GM12878 (cell line): ENCODE results near the gene PTPRJ. TPM values are rescaled to one million over a fixed set of nuclear protein-coding genes. Genes with fewer than 3 reads are reported as not detected.

Experiments
- ATAC-seq: fragments of 200-7000 bp; cut with Tn5 transposase; 3 replicates; pipeline ENCODE4 v1.9.1; 2020; ENCODE audit warnings: mild to moderate bottlenecking, moderate library complexity
- BruUV-seq: library from RNA; stranded (reverse); fragments of 400-500 nt; replicated peaks from 2 replicates; lab custom pipeline; 2021; lab: Mats Ljungman, UMichigan
- CTCF ChIA-PET: fragments of 300-600 bp; sonication (Branson Sonifier 250); formaldehyde crosslinking; extraction: SDS; loops from one replicate; lab custom pipeline; 2021; ENCODE audit warnings: inconsistent platforms; lab: Yijun Ruan, JAX
- POLR2A ChIA-PET: fragments of 350-600 bp; formaldehyde crosslinking; extraction: SDS; loops from one replicate; lab custom pipeline; 2021; ENCODE audit warnings: inconsistent platforms; lab: Charles Lee
- RAD21 ChIA-PET: fragments of 300-600 bp; sonication (Branson Sonifier 250); formaldehyde crosslinking; loops from one replicate; lab custom pipeline; 2023; ENCODE audit warnings: antibody characterized with exemption; ENCODE audit not compliant: unreplicated experiment; lab: Charles Lee
- SMC1A ChIA-PET: fragments of 300-600 bp; sonication (Branson Sonifier 250); formaldehyde crosslinking; loops from one replicate; lab custom pipeline; 2023; ENCODE audit not compliant: unreplicated experiment, uncharacterized antibody; lab: Charles Lee
- DNase-seq: peaks from one replicate; pipeline ENCODE4 v3.0.0-alpha.2; 2011; ENCODE audit warnings: low read depth, low spot score
- FAIRE-seq: peaks from 3 replicates; lab custom pipeline; 2011; peaks lifted over from hg19 to GRCh38; lab: Jason Lieb, UNC
- H2AFZ ChIP-seq: 2 replicates; pipeline ENCODE4 v1.6.0; 2011; ENCODE audit warnings: low read depth, low read length, control low read depth; ENCODE audit not compliant: control insufficient read depth
- H3K27ac ChIP-seq: 2 replicates; pipeline ENCODE4 v1.5.1; 2011; ENCODE audit warnings: control low read depth; ENCODE audit not compliant: control insufficient read depth, insufficient read depth
- H3K27me3 ChIP-seq, 2 experiments: replicated peaks in 1 of 2; 2 replicates each; pipeline versions ENCODE4 v1.6.0 to v1.6.1; 2011; ENCODE audit warnings: low read length in 1 of 2; ENCODE audit not compliant: control insufficient read depth in 2 of 2, insufficient read depth in 2 of 2
- H3K36me3 ChIP-seq, 2 experiments: 2 replicates each; pipeline ENCODE4 v1.5.1; 2011; ENCODE audit warnings: low read length in 1 of 2; ENCODE audit not compliant: control insufficient read depth in 2 of 2, insufficient read depth in 2 of 2
- H3K4me1 ChIP-seq: 2 replicates; pipeline ENCODE4 v1.6.1; 2011; ENCODE audit warnings: mild to moderate bottlenecking, low read length, moderate library complexity, mixed read lengths; ENCODE audit not compliant: control insufficient read depth, insufficient read depth
- H3K4me2 ChIP-seq: 2 replicates; pipeline ENCODE4 v1.6.0; 2011; ENCODE audit warnings: control low read depth; ENCODE audit not compliant: control insufficient read depth, insufficient read depth
- H3K4me3 ChIP-seq: fragments of 200-600 bp; sonication (generic); 2 replicates; pipeline ENCODE4 v1.5.1; 2016
- H3K79me2 ChIP-seq: 2 replicates; pipeline ENCODE4 v1.6.0; 2011; ENCODE audit warnings: low read length; ENCODE audit not compliant: control insufficient read depth, insufficient read depth
- H3K9ac ChIP-seq: 2 replicates; pipeline ENCODE4 v1.8.0; 2011; ENCODE audit warnings: low read length, control low read depth, mixed read lengths; ENCODE audit not compliant: control insufficient read depth, insufficient read depth
- H3K9me3 ChIP-seq: replicated peaks from 3 replicates; pipeline ENCODE4 v1.5.1; 2011; ENCODE audit warnings: mild to moderate bottlenecking, low read length; ENCODE audit not compliant: control insufficient read depth, insufficient read depth
- H4K20me1 ChIP-seq: 2 replicates; pipeline ENCODE4 v1.6.0; 2011; ENCODE audit not compliant: control insufficient read depth, insufficient read depth
- ASH2L ChIP-seq: fragments of 300-600, 200-600 bp; sonication (generic); IDR thresholded peaks from 2 replicates; pipeline ENCODE4 v1.6.1; 2017; ENCODE audit warnings: low read depth, mild to moderate bottlenecking, borderline replicate concordance
- BCL3 ChIP-seq: IDR thresholded peaks from 2 replicates; pipeline ENCODE4 v1.6.1; 2011; ENCODE audit warnings: borderline replicate concordance, low read depth, mild to moderate bottlenecking, moderate library complexity, low read length; ENCODE audit not compliant: insufficient read depth, poor library complexity, severe bottlenecking
- BRCA1 ChIP-seq: IDR thresholded peaks from 2 replicates; pipeline ENCODE4 v1.6.1; 2011; ENCODE audit warnings: low read depth, low read length, improper control_type of control experiment
- CBX3 ChIP-seq: fragments of 200-600 bp; sonication (generic); IDR thresholded peaks from 2 replicates; pipeline ENCODE4 v1.6.1; 2016; ENCODE audit warnings: low read depth, borderline replicate concordance
- CREM ChIP-seq: IDR thresholded peaks from 2 replicates; pipeline ENCODE4 v1.6.1; 2014; ENCODE audit warnings: antibody characterized with exemption, low read depth
- CTCF ChIP-seq, 3 experiments: IDR thresholded peaks in 2 of 3; conservative IDR thresholded peaks in 1 of 3; 2 replicates each; pipeline ENCODE4 v1.5.1; 2011; ENCODE audit warnings: low read depth in 3 of 3, low read length in 3 of 3, mild to moderate bottlenecking in 3 of 3, control low read depth in 2 of 3, moderate library complexity in 2 of 3, inconsistent platforms in 1 of 3, mixed read lengths in 1 of 3; ENCODE audit not compliant: control insufficient read depth in 2 of 3, insufficient read depth in 1 of 3; ENCODE audit errors: extremely low read depth in 1 of 3
- ESRRA ChIP-seq: IDR thresholded peaks from 2 replicates; pipeline ENCODE4 v1.6.1; 2012; ENCODE audit warnings: mild to moderate bottlenecking, low read length, improper control_type of control experiment
- HDAC6 ChIP-seq: fragments of 200-600 bp; sonication (generic); IDR thresholded peaks from one replicate; pipeline ENCODE4 v1.8.0; 2017; ENCODE audit warnings: antibody characterized with exemption; ENCODE audit not compliant: unreplicated experiment
- JUND ChIP-seq: IDR thresholded peaks from 2 replicates; pipeline ENCODE4 v1.6.1; 2012; ENCODE audit warnings: low read depth, mild to moderate bottlenecking, low read length, improper control_type of control experiment, moderate library complexity
- MTA2 ChIP-seq: fragments of 450-650 bp; IDR thresholded peaks from 2 replicates; pipeline ENCODE4 v1.6.1; 2016; ENCODE audit warnings: low read depth, mild to moderate bottlenecking, moderate library complexity
- NFYB ChIP-seq: IDR thresholded peaks from 2 replicates; pipeline ENCODE4 v1.6.1; 2011; ENCODE audit warnings: low read depth, mild to moderate bottlenecking, low read length, improper control_type of control experiment, moderate library complexity; ENCODE audit not compliant: insufficient read depth
- NRF1 ChIP-seq: conservative IDR thresholded peaks from 2 replicates; pipeline ENCODE4 v1.6.1; 2011; ENCODE audit warnings: mild to moderate bottlenecking, low read depth, low read length, improper control_type of control experiment
- STAT3 ChIP-seq: IDR thresholded peaks from 2 replicates; pipeline ENCODE4 v1.6.1; 2011; ENCODE audit warnings: low read depth, low read length, improper control_type of control experiment
- SUPT20H ChIP-seq: IDR thresholded peaks from 2 replicates; pipeline ENCODE4 v1.6.1; 2011; ENCODE audit warnings: low read depth, mild to moderate bottlenecking, low read length, moderate library complexity, borderline replicate concordance; ENCODE audit not compliant: control insufficient read depth
- TCF3 ChIP-seq: IDR thresholded peaks from 2 replicates; pipeline ENCODE4 v1.6.1; 2012; ENCODE audit warnings: low read depth, mild to moderate bottlenecking, low read length, borderline replicate concordance; ENCODE audit not compliant: insufficient read depth
- TCF7 ChIP-seq: IDR thresholded peaks from 2 replicates; pipeline ENCODE4 v1.6.1; 2014; ENCODE audit warnings: antibody characterized with exemption, borderline replicate concordance
- ZZZ3 ChIP-seq: IDR thresholded peaks from 2 replicates; pipeline ENCODE4 v1.6.1; 2011; ENCODE audit warnings: low read depth; ENCODE audit not compliant: control insufficient read depth, insufficient read length
- WGBS: methylation state at CpG from one replicate; pipeline ENCODE4 v1.1.6; 2016; ENCODE audit warnings: low lambda C conversion rate; ENCODE audit not compliant: insufficient replicate concordance, insufficient coverage; ENCODE audit errors: missing lambda C conversion rate; 5-methylcytosine and 5-hydroxymethylcytosine counted together
- in situ Hi-C: fragments of 300-500 bp; cut with MboI; formaldehyde crosslinking; loops from 9 replicates; pipeline ENCODE4 v1.14.3; 2018; ENCODE audit warnings: mixed read lengths
- intact Hi-C: fragments of 100-400 bp; cut with micrococcal nuclease; formaldehyde crosslinking; loops from one replicate; pipeline ENCODE4 v1.14.2; 2022; ENCODE audit not compliant: unreplicated experiment
- polyA plus RNA-seq, 11 experiments: library from polyadenylated mRNA; depleted of rRNA in 4 of 11; unstranded in 6 of 11; stranded (reverse) in 5 of 11; fragments of >200 nt; fragmentation: Nextera tagmentation in 4 of 11; fragmentation: Illumina TruSeq in 1 of 11; extraction: Ambion mirVana in 4 of 11; extraction: Trizol in 1 of 11; gene quantifications; 1 replicate in 1 of 11; 2 replicates in 10 of 11; pipeline versions ENCODE4 v1.2.1 to v1.2.3, GENCODE V29; 2011 to 2016; ENCODE audit warnings: inconsistent platforms in 2 of 11, missing spikeins in 2 of 11, low read depth in 1 of 11
- total RNA-seq, 4 experiments: library from RNA; depleted of rRNA in 3 of 4; stranded (reverse); fragments of >200 nt in 3 of 4; fragmentation: Illumina TruSeq in 1 of 4; extraction: Trizol in 1 of 4; gene quantifications; 2 replicates each; pipeline versions ENCODE4 v1.2.1 to v1.2.3, GENCODE V29; 2013 to 2021

PTPRJ gene
- total and polyA plus RNA-seq, 10 of the 15 experiments (the other 5 are each of a cell fraction or from before 2014, with no cell fraction given): 0.22 to 22.4 (median 7.4) TPM

DNA sequence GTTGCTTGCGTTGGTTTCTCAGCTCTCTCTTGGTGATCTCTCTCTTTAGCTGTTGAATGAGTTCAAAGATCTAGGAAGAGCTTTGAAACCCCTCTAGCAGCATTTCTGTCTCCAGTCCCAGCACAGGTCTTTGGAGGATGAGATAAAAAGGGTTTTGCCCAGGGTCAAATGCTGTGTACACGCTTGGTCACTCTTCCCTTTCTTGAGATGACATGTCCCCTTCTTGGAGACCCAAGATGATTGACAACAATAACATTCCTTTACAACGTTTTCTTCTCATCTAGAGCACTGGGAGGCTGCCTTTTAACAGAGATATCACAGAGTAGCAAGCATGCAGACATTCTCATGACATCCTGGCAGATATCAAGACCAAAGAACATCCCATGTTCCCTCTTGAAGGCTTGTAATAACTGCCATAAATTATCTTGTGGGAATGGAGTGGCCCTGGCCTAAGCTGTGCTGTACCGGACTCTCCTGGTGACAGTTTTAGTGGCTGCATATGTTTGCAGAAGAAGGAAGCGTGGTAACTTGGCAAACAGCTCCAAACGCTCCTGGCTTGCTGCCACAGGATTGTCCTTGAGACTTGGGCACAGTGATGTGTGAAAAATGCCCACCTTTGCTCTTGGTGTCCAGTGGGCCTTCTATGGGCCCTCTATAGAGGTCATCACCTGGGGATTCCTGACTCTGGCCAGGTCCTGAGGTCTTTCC lies 107.8 kb downstream of the PTPRJ start:
- no TSS peak for BruUV-seq
- no peaks in the 10 kb centered on the region for H4K20me1 ChIP-seq
- FAIRE-seq: no peak
- intact Hi-C loops (loop anchor here (5.0 kb wide), 1 partner anchor 51 kb away; no protein-coding TSS in a partner anchor), in situ Hi-C loops (no loop called here)
- H3K27me3 ChIP-seq: no peaks in the 10 kb centered on the region
- DNase-seq: no peak
- ChIA-PET SMC1A (interaction anchor here (1.2 to 1.6 kb wide), 2 partner anchors 8 to 20 kb away, joined by 5 read pairs; no protein-coding TSS in a partner anchor), POLR2A (no interaction called here), RAD21 (no interaction called here), CTCF (interaction anchor here (0.8 to 1.7 kb wide), 3 partner anchors 8 to 21 kb away, joined by 3 to 5 read pairs (median 3); no protein-coding TSS in a partner anchor)
- H3K9me3 ChIP-seq: no peaks in the 10 kb centered on the region
- H3K27ac ChIP-seq: no peak overlapping the region
- H3K4me2 ChIP-seq: no peak overlapping the region
- no peaks in the 10 kb centered on the region; the same call in 1 of the 2 replicates for H3K79me2 ChIP-seq
- TF ChIP-seq ZZZ3 (no peak), SUPT20H (no peak), STAT3 (no peak), ASH2L (no peak), TCF3 (no peak), MTA2 (no peak), JUND (no peak), CBX3 (no peak), BCL3 (no peak), CREM (no peak), CTCF (IDR thresholded peaks at IDR 0.05 in 2 of 3, conservative IDR thresholded peaks at IDR 0.05 in 1 of 3; ENCODE audit: control insufficient read depth in 2 of 3, extremely low read depth in 1 of 3, insufficient read depth in 1 of 3, low read depth in 3 of 3, low read length in 3 of 3) (no peak), NRF1 (no peak), ESRRA (no peak), BRCA1 (no peak), TCF7 (no peak), HDAC6 (no peak), NFYB (no peak)
- ATAC-seq: no peak; the same call in 1 of the 3 replicates
- H3K36me3 ChIP-seq: peaks cover 0 to 3% of the 10 kb centered on the region in 2 experiments; a peak in 1 of 4 replicates
- no peak overlapping the region for H3K4me3 ChIP-seq
- WGBS: 22% methylated on average over 6 of the region's 6 CpGs
- peaks cover 12% of the 10 kb centered on the region for H3K4me1 ChIP-seq
- no peak overlapping the region; the same call in 1 of the 2 replicates for H3K9ac ChIP-seq
- H2AFZ ChIP-seq: no peak overlapping the region
